GM12892 (cell line): ENCODE results near the gene ARHGEF11.

Source experiments
- POLR2A ChIP-seq: IDR thresholded peaks from 2 replicates; pipeline ENCODE4 v1.6.1; 2011; ENCODE audit warnings: low read depth, low read length, control low read depth
- POLR2AphosphoS5 ChIP-seq: IDR thresholded peaks from 2 replicates; pipeline ENCODE4 v1.6.1; 2011; ENCODE audit warnings: low read depth, low read length, control low read depth
- TAF1 ChIP-seq: IDR thresholded peaks from 2 replicates; pipeline ENCODE4 v1.6.1; 2011; ENCODE audit warnings: low read depth, mild to moderate bottlenecking, control low read depth, low read length, borderline replicate concordance

DNA sequence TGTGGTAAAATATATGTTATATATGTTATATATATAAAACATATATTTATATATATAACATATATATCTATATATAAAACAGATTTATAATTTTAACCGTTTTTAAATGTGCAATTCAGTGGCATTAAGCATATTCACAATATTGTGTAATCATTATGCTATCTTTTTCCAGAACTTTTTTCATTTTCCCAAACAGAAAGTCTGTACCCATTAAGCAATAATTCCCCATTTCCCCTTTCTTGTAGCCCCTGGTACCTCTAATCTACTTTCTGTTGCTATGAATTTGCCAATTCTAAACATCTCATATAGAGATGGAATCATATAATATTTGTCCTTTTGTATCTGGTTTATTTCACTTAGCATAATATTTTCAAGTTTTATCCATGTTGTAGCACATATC, 10.7 kb upstream of the ARHGEF11 start:
- TF ChIP-seq POLR2AphosphoS5 = no peak
- TF ChIP-seq TAF1 = no peak
- no peak for TF ChIP-seq POLR2A
